Measurements from ENCODE around the gene RPH3AL.

GRCh38 chr17:301681-302299 is 50.8 kb downstream of the RPH3AL start:
- no peak for TF ChIP-seq ZNF677 (tag by site-specific recombination; IDR thresholded peaks at IDR 0.05)
- TF ChIP-seq MZF1 (tag by site-specific recombination; IDR thresholded peaks at IDR 0.05; ENCODE audit: borderline replicate concordance): no peak
- no peak for TF ChIP-seq CTCF (tag by site-specific recombination; IDR thresholded peaks at IDR 0.05)
- no peak for TF ChIP-seq ZNF23 (tag by site-specific recombination; IDR thresholded peaks at IDR 0.05; ENCODE audit: borderline replicate concordance)
- no peak for TF ChIP-seq ATF2 (tag by site-specific recombination; IDR thresholded peaks at IDR 0.05; ENCODE audit: low read depth)
- no peak for TF ChIP-seq KLF10 (tag by site-specific recombination; IDR thresholded peaks at IDR 0.05)
- TF ChIP-seq ZNF174 (tag by site-specific recombination; IDR thresholded peaks at IDR 0.05): no peak
- no peak for TF ChIP-seq ZNF585B (tag by site-specific recombination; IDR thresholded peaks at IDR 0.05)
- no peak for TF ChIP-seq KLF9 (tag by site-specific recombination; IDR thresholded peaks at IDR 0.05; ENCODE audit: low read depth)
